Breast epithelium (tissue), 3 donors: ENCODE results near the gene THBS3.

ENCODE experiments used
- CTCF ChIP-seq, 3 donors: fragments of 450-650 bp; IDR thresholded peaks; one replicate each; pipeline ENCODE4 v1.5.1; 2016 to 2017; ENCODE audit warnings: antibody characterized with exemption in 3 of 3, mild to moderate bottlenecking in 3 of 3, moderate library complexity in 3 of 3
- POLR2A ChIP-seq: fragments of 450-650 bp; IDR thresholded peaks from one replicate; pipeline ENCODE4 v1.6.1; 2016; ENCODE audit warnings: antibody characterized with exemption, mild to moderate bottlenecking, moderate library complexity
- POLR2AphosphoS5 ChIP-seq, 3 donors: sonication (generic); formaldehyde crosslinking; IDR thresholded peaks; one replicate each; pipeline ENCODE4 v1.6.1; 2017; ENCODE audit warnings: antibody characterized with exemption in 3 of 3

GRCh38 chr1:155254228-155254713 lies 46.6 kb upstream of the THBS3 start:
- TF ChIP-seq POLR2AphosphoS5 (IDR thresholded peaks at IDR 0.05) (no peak), CTCF (IDR thresholded peaks at IDR 0.05) (no peak), POLR2A (no peak)
